Hindlimb muscle (tissue), 1 donor: ENCODE measurements around the gene ATP6AP2. TPM values are rescaled to one million over a fixed set of nuclear protein-coding genes. Genes with fewer than 3 reads are reported as not detected.

Source experiments
- DNase-seq: peaks from one replicate; pipeline ENCODE4 v3.0.0-alpha.2; 2013
- polyA plus RNA-seq: library from polyadenylated mRNA; unstranded; fragments of 120-200 nt; gene quantifications from one replicate; pipeline ENCODE4 v1.2.1, GENCODE V29; 2013; ENCODE audit not compliant: insufficient read length

The ATP6AP2 gene
- polyA plus RNA-seq, 1 donor = 63.5 TPM

- no peak for DNase-seq
Measured at GRCh38 chrX:40646489-40647306, 65.9 kb downstream of the ATP6AP2 start.

- DNase-seq = peak; percentile 95
Measured at GRCh38 chrX:40647307-40648197, 66.8 kb downstream of the ATP6AP2 start, which contains the start of gene CXorf38. Gene CXorf38 (minus strand): TSS chrX:40647561. CDS start chrX:40647520, 41 bp downstream.

GRCh38 chrX:40651620-40652223, 71.0 kb downstream of the ATP6AP2 start:
- no peak for DNase-seq

- DNase-seq = no peak
Measured at GRCh38 chrX:40652664-40653063, 71.9 kb downstream of the ATP6AP2 start.

- DNase-seq = no peak
Measured at GRCh38 chrX:40653535-40653934, 72.8 kb downstream of the ATP6AP2 start.

Other genes with a start within 250 kb of the ATP6AP2 start
- not detected for gene MPC1L, start 42.5 kb downstream of the ATP6AP2 start, polyA plus RNA-seq
- 7.2 TPM for gene CXorf38, start 66.6 kb downstream of the ATP6AP2 start, polyA plus RNA-seq
- 35.3 TPM for gene MED14, start 154.6 kb downstream of the ATP6AP2 start, polyA plus RNA-seq